HepG2 (cell line): Measurements from ENCODE around the gene RERE. TPM values are rescaled to one million over a fixed set of nuclear protein-coding genes. Genes with fewer than 3 reads are reported as not detected.

Experiments used
- MATR3 ChIP-seq: sonication (generic); formaldehyde crosslinking; IDR thresholded peaks from 2 replicates; pipeline ENCODE4 v1.4.0; 2020; ENCODE audit warnings: missing genetic modification reagents
- NR3C1 ChIP-seq: sonication (generic); formaldehyde crosslinking; IDR thresholded peaks from 2 replicates; pipeline ENCODE4 v1.4.0; 2020; ENCODE audit warnings: missing genetic modification reagents
- RFX5 ChIP-seq: IDR thresholded peaks from 2 replicates; pipeline ENCODE4 v1.6.1; 2011; ENCODE audit warnings: low read depth, low read length, improper control_type of control experiment
- SUZ12 ChIP-seq: fragments of 150-350 bp; IDR thresholded peaks from 2 replicates; pipeline ENCODE4 v1.6.1; 2014; ENCODE audit warnings: low read depth, low read length
- TBX3 ChIP-seq: fragments of 450-650 bp; IDR thresholded peaks from 2 replicates; pipeline ENCODE4 v1.6.1; 2017; ENCODE audit warnings: antibody characterized with exemption, mild to moderate bottlenecking, inconsistent platforms, borderline replicate concordance
- XRCC5 ChIP-seq: fragments of 200-400 bp; formaldehyde crosslinking; optimal IDR thresholded peaks from 2 replicates; pipeline ENCODE3; 2017; ENCODE audit warnings: mild to moderate bottlenecking, low read length
- ZNF136 ChIP-seq: sonication (generic); formaldehyde crosslinking; IDR thresholded peaks from 2 replicates; pipeline ENCODE4 v1.8.1; 2022; ENCODE audit warnings: low read depth, mild to moderate bottlenecking, moderate library complexity, missing genetic modification reagents
- ZNF256 ChIP-seq: sonication (generic); formaldehyde crosslinking; conservative IDR thresholded peaks from 2 replicates; pipeline ENCODE4 v1.4.0; 2020; ENCODE audit warnings: missing genetic modification reagents
- ZNF446 ChIP-seq: sonication (generic); formaldehyde crosslinking; IDR thresholded peaks from 2 replicates; pipeline ENCODE4 v1.5.0; 2020; ENCODE audit warnings: mild to moderate bottlenecking, missing genetic modification reagents
- ZNF605 ChIP-seq: sonication (generic); formaldehyde crosslinking; IDR thresholded peaks from 2 replicates; pipeline ENCODE4 v1.8.0; 2022; ENCODE audit warnings: mild to moderate bottlenecking, missing genetic modification reagents
- ZNF780A ChIP-seq: sonication (generic); formaldehyde crosslinking; IDR thresholded peaks from 2 replicates; pipeline ENCODE4 v1.8.0; 2022; ENCODE audit warnings: mild to moderate bottlenecking, missing genetic modification reagents, moderate library complexity
- polyA plus RNA-seq, 8 experiments: library from polyadenylated mRNA; depleted of rRNA in 3 of 8; stranded (reverse) in 7 of 8; unstranded in 1 of 8; fragments of >200 nt; fragmentation: Illumina TruSeq in 4 of 8; extraction: Trizol in 4 of 8; gene quantifications; 2 replicates each; pipeline versions ENCODE4 v1.2.1 to v1.2.3, GENCODE V29; 2011 to 2016; ENCODE audit warnings: low read depth in 4 of 8, missing spikeins in 1 of 8, mixed read lengths in 1 of 8; ENCODE audit not compliant: insufficient read depth in 1 of 8
- total RNA-seq, 5 experiments: library from RNA; depleted of rRNA; stranded (reverse); fragments of >200 nt; fragmentation: Illumina TruSeq; extraction: Trizol; gene quantifications; 2 replicates each; pipeline ENCODE4 v1.2.3, GENCODE V29; 2016; ENCODE audit warnings: low read depth in 1 of 5
- TF ChIP-seq, protein P1 (sequence below): sonication (generic); formaldehyde crosslinking; IDR thresholded peaks from 2 replicates; pipeline ENCODE4 v1.9.0; 2022; ENCODE audit warnings: missing genetic modification reagents, mild to moderate bottlenecking, borderline replicate concordance
- TF ChIP-seq, protein P2 (sequence below): sonication (generic); formaldehyde crosslinking; IDR thresholded peaks from 2 replicates; pipeline ENCODE4 v1.9.0; 2021; ENCODE audit warnings: missing genetic modification reagents, borderline replicate concordance
- TF ChIP-seq, protein P3 (sequence below): IDR thresholded peaks from 2 replicates; pipeline ENCODE4 v1.6.1; 2016; ENCODE audit warnings: mild to moderate bottlenecking, missing biosample characterization, missing genetic modification reagents
- TF ChIP-seq, protein P4 (sequence below): sonication (generic); formaldehyde crosslinking; IDR thresholded peaks from 2 replicates; pipeline ENCODE4 v1.4.0; 2020; ENCODE audit warnings: mild to moderate bottlenecking, missing genetic modification reagents
- TF ChIP-seq, protein P5 (sequence below): sonication (generic); formaldehyde crosslinking; IDR thresholded peaks from 2 replicates; pipeline ENCODE4 v1.5.0; 2020; ENCODE audit warnings: missing genetic modification reagents, mild to moderate bottlenecking, borderline replicate concordance
- TF ChIP-seq, protein P6 (sequence below): sonication (generic); formaldehyde crosslinking; IDR thresholded peaks from 2 replicates; pipeline ENCODE4 v1.4.0; 2020; ENCODE audit warnings: mild to moderate bottlenecking, low read depth, missing genetic modification reagents
- TF ChIP-seq, protein P7 (sequence below): sonication (generic); formaldehyde crosslinking; IDR thresholded peaks from 2 replicates; pipeline ENCODE4 v1.4.0; 2020; ENCODE audit warnings: missing genetic modification reagents, borderline replicate concordance

Gene RERE
- total and polyA plus RNA-seq, 2 of the 13 experiments (the other 11 are each of a cell fraction or from before 2014, with no cell fraction given), result 18.3 to 21.9 TPM

DNA sequence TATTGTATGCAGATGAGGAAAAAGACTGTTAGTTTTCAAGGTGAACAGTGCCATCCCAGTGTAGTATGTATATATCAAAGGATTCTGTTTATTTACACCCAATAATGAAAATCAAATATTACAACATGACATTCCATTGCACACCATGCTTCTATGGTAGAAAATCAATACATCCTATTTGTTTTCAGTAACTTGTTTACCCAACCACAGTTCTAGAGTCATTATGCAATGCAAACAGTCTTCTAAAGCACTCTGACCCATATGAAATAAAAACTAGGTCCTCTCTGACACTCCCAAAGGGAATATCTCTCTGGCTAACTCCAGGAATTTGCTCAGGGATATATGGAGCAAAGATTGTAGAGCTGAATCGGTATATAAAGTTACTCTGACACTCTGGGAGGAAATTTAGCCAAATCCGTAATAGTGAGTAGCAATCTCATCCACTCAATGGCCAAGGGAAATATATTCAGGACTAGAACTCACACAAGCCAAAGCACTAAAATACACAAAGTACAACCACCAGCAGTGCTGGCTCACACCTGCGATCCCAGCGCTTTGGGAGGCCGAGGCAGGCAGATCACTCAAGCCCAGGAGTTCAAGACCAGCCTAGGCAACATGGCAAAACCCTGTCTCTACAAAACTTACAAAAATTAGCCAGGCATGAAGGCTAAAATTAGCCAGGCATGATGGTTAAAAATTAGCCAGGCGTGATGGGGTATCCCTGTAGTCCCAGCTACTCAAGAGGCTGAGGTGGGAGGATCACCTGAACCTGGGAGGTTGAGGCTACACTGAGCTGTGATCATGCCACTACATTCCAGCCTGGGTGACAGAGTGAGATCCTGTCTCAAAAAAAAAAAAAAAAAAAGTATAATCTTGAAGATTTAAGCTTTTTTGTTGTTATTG, 75.2 kb downstream of the RERE start (continued):
- TF ChIP-seq, protein P1, sequence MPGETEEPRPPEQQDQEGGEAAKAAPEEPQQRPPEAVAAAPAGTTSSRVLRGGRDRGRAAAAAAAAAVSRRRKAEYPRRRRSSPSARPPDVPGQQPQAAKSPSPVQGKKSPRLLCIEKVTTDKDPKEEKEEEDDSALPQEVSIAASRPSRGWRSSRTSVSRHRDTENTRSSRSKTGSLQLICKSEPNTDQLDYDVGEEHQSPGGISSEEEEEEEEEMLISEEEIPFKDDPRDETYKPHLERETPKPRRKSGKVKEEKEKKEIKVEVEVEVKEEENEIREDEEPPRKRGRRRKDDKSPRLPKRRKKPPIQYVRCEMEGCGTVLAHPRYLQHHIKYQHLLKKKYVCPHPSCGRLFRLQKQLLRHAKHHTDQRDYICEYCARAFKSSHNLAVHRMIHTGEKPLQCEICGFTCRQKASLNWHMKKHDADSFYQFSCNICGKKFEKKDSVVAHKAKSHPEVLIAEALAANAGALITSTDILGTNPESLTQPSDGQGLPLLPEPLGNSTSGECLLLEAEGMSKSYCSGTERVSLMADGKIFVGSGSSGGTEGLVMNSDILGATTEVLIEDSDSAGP (CRISPR knock-in tag), result 0 out of 2 replicates have a peak, but pooled peaks have one; percentile 27
- TF ChIP-seq, protein P2, sequence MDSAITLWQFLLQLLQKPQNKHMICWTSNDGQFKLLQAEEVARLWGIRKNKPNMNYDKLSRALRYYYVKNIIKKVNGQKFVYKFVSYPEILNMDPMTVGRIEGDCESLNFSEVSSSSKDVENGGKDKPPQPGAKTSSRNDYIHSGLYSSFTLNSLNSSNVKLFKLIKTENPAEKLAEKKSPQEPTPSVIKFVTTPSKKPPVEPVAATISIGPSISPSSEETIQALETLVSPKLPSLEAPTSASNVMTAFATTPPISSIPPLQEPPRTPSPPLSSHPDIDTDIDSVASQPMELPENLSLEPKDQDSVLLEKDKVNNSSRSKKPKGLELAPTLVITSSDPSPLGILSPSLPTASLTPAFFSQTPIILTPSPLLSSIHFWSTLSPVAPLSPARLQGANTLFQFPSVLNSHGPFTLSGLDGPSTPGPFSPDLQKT (CRISPR knock-in tag), result no peak
- TF ChIP-seq ZNF780A (peak; percentile 74), ZNF446 (CRISPR knock-in tag) (no peak), TBX3 (peak; percentile 100), MATR3 (CRISPR knock-in tag) (no peak), SUZ12 (no peak), ZNF605 (no peak), ZNF256 (CRISPR knock-in tag) (no peak), XRCC5 (no peak), NR3C1 (CRISPR knock-in tag) (no peak), ZNF136 (CRISPR knock-in tag) (no peak), RFX5 (0 out of 2 replicates have a peak, but pooled peaks have one; percentile 9)
- TF ChIP-seq, protein P3, sequence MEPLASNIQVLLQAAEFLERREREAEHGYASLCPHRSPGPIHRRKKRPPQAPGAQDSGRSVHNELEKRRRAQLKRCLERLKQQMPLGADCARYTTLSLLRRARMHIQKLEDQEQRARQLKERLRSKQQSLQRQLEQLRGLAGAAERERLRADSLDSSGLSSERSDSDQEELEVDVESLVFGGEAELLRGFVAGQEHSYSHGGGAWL (CRISPR knock-in tag), result no peak
- TF ChIP-seq, protein P4, sequence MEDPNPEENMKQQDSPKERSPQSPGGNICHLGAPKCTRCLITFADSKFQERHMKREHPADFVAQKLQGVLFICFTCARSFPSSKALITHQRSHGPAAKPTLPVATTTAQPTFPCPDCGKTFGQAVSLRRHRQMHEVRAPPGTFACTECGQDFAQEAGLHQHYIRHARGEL (CRISPR knock-in tag), result no peak
- TF ChIP-seq, protein P5, sequence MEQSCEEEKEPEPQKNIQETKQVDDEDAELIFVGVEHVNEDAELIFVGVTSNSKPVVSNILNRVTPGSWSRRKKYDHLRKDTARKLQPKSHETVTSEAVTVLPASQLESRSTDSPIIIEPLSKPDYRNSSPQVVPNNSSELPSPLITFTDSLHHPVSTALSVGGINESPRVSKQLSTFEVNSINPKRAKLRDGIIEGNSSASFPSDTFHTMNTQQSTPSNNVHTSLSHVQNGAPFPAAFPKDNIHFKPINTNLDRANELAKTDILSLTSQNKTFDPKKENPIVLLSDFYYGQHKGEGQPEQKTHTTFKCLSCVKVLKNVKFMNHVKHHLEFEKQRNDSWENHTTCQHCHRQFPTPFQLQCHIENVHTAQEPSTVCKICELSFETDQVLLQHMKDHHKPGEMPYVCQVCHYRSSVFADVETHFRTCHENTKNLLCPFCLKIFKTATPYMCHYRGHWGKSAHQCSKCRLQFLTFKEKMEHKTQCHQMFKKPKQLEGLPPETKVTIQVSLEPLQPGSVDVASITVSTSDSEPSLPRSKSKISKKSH (CRISPR knock-in tag), result no peak
- TF ChIP-seq, protein P6, sequence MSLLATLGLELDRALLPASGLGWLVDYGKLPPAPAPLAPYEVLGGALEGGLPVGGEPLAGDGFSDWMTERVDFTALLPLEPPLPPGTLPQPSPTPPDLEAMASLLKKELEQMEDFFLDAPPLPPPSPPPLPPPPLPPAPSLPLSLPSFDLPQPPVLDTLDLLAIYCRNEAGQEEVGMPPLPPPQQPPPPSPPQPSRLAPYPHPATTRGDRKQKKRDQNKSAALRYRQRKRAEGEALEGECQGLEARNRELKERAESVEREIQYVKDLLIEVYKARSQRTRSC (CRISPR knock-in tag), result no peak
- TF ChIP-seq, protein P7, sequence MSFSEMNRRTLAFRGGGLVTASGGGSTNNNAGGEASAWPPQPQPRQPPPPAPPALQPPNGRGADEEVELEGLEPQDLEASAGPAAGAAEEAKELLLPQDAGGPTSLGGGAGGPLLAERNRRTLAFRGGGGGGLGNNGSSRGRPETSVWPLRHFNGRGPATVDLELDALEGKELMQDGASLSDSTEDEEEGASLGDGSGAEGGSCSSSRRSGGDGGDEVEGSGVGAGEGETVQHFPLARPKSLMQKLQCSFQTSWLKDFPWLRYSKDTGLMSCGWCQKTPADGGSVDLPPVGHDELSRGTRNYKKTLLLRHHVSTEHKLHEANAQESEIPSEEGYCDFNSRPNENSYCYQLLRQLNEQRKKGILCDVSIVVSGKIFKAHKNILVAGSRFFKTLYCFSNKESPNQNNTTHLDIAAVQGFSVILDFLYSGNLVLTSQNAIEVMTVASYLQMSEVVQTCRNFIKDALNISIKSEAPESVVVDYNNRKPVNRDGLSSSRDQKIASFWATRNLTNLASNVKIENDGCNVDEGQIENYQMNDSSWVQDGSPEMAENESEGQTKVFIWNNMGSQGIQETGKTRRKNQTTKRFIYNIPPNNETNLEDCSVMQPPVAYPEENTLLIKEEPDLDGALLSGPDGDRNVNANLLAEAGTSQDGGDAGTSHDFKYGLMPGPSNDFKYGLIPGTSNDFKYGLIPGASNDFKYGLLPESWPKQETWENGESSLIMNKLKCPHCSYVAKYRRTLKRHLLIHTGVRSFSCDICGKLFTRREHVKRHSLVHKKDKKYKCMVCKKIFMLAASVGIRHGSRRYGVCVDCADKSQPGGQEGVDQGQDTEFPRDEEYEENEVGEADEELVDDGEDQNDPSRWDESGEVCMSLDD (CRISPR knock-in tag), result no peak
